PC-9 (cell line): ENCODE measurements around the gene WDR18. TPM values are rescaled to one million over a fixed set of nuclear protein-coding genes. Genes with fewer than 3 reads are reported as not detected.

ENCODE experiments used
- BruUV-seq: library from RNA; stranded (reverse); fragments of 400-500 nt; replicated peaks from 2 replicates; lab custom pipeline; 2021; lab: Mats Ljungman, UMichigan
- CTCF ChIA-PET: fragments of 300-600 bp; sonication (Branson Sonifier 250); formaldehyde crosslinking; loops from one replicate; lab custom pipeline; 2022; ENCODE audit warnings: antibody characterized with exemption; lab: Charles Lee
- POLR2A ChIA-PET: fragments of 300-600 bp; sonication (Branson Sonifier 250); formaldehyde crosslinking; loops from one replicate; lab custom pipeline; 2022; ENCODE audit warnings: antibody characterized with exemption; ENCODE audit not compliant: unreplicated experiment; lab: Charles Lee
- DNase-seq, 2 experiments: peaks; one replicate each; pipeline versions ENCODE4 v3.0.0 to v3.0.0-alpha.2; 2015 to 2022; ENCODE audit warnings: mixed read lengths in 1 of 2
- H2AFZ ChIP-seq: fragments of 200-600 bp; sonication (generic); 2 replicates; pipeline ENCODE4 v1.8.1; 2017; ENCODE audit warnings: antibody characterized with exemption
- H3F3A ChIP-seq: fragments of 200-600 bp; sonication (generic); 2 replicates; pipeline ENCODE4 v1.8.1; 2017; ENCODE audit warnings: antibody characterized with exemption, mild to moderate bottlenecking, low read depth; ENCODE audit not compliant: insufficient read depth
- H3K27ac ChIP-seq: fragments of 200-600 bp; sonication (generic); 2 replicates; pipeline ENCODE4 v1.6.1; 2016; ENCODE audit warnings: mixed run types
- H3K27me3 ChIP-seq: fragments of 200-600 bp; sonication (generic); 2 replicates; pipeline ENCODE4 v1.6.1; 2016; ENCODE audit warnings: low read depth, mixed run types; ENCODE audit not compliant: insufficient read depth
- H3K36me3 ChIP-seq: fragments of 200-600 bp; sonication (generic); 2 replicates; pipeline ENCODE4 v1.6.1; 2016; ENCODE audit warnings: low read depth, mixed run types
- H3K4me1 ChIP-seq: fragments of 200-600 bp; sonication (generic); replicated peaks from 2 replicates; pipeline ENCODE4 v1.6.1; 2016; ENCODE audit warnings: mixed run types; ENCODE audit not compliant: insufficient read depth
- H3K4me2 ChIP-seq: fragments of 200-600 bp; sonication (generic); 2 replicates; pipeline ENCODE4 v1.6.1; 2017; ENCODE audit warnings: mixed run types
- H3K4me3 ChIP-seq: fragments of 200-600 bp; sonication (generic); 2 replicates; pipeline ENCODE4 v1.6.1; 2016; ENCODE audit warnings: mixed run types
- H3K79me2 ChIP-seq: fragments of 200-600 bp; sonication (generic); 2 replicates; pipeline ENCODE4 v1.6.1; 2017; ENCODE audit warnings: low read depth, mixed run types
- H3K9me2 ChIP-seq: fragments of 200-600 bp; sonication (generic); 2 replicates; pipeline ENCODE4 v1.8.1; 2017; ENCODE audit warnings: mild to moderate bottlenecking; ENCODE audit not compliant: insufficient read depth
- H3K9me3 ChIP-seq: fragments of 200-600 bp; sonication (generic); 2 replicates; pipeline ENCODE4 v1.8.1; 2016; ENCODE audit warnings: low read depth; ENCODE audit not compliant: insufficient read depth
- H4K20me1 ChIP-seq: fragments of 200-600 bp; sonication (generic); 2 replicates; pipeline ENCODE4 v1.8.1; 2017; ENCODE audit not compliant: insufficient read depth
- EZH2 ChIP-seq: fragments of 200-600 bp; sonication (generic); IDR thresholded peaks from 2 replicates; pipeline ENCODE4 v1.8.0; 2017; ENCODE audit warnings: antibody characterized with exemption, low read depth
- intact Hi-C: fragments of 100-400 bp; cut with micrococcal nuclease; formaldehyde crosslinking; loops from one replicate; pipeline ENCODE4 v1.10.0; 2022; ENCODE audit not compliant: unreplicated experiment
- total RNA-seq: library from RNA; stranded (reverse); gene quantifications from 2 replicates; pipeline ENCODE4 v1.2.3, GENCODE V29; 2021
- TF ChIP-seq, protein P1 (sequence below): fragments of 200-600 bp; sonication (generic); conservative IDR thresholded peaks from 2 replicates; pipeline ENCODE4 v1.6.1; 2017; ENCODE audit warnings: mixed run types, antibody characterized with exemption, mild to moderate bottlenecking, moderate library complexity

Gene WDR18
- total RNA-seq, 1 experiment from 2014 or later, result 61.5 TPM

DNA sequence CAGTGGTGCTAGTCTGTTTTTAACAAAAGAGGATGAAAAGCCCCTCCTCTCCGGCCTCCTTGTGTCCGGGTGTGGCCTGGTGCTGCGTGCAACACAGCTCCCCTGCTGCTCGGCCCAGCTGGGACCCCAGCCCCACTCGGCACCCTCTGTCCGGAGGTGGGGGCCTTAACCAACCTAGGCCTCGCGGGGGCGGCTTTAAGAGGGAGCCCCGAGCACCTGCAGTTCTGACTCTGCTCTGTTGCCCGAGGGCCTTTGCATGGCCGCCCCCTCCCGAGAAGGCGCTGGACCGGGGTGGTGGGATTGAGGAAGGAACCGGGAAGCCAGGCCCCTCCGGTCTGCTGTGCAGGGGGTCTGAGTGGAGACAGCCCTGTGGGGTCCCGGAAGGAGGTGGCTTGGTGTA is 10.4 kb downstream of the WDR18 start:
- Histone ChIP-seq H3K36me3 (no peaks in the 10 kb centered on the region), H3K4me1 (peaks cover 28% of the 10 kb centered on the region), H3K4me3 (no peak overlapping the region), H3K27me3 (peaks cover 23% of the 10 kb centered on the region), H3K27ac (no peak overlapping the region), H3F3A (peaks cover 59% of the 10 kb centered on the region; the same call in 1 of the 2 replicates), H3K79me2 (no peaks in the 10 kb centered on the region), H3K9me2 (no peaks in the 10 kb centered on the region), H3K4me2 (no peak overlapping the region), H4K20me1 (peaks cover 36% of the 10 kb centered on the region), H2AFZ (no peak overlapping the region), H3K9me3 (no peaks in the 10 kb centered on the region)
- BruUV-seq, result no TSS peak
- POLR2A ChIA-PET, result no interaction called here
- TF ChIP-seq, protein P1, sequence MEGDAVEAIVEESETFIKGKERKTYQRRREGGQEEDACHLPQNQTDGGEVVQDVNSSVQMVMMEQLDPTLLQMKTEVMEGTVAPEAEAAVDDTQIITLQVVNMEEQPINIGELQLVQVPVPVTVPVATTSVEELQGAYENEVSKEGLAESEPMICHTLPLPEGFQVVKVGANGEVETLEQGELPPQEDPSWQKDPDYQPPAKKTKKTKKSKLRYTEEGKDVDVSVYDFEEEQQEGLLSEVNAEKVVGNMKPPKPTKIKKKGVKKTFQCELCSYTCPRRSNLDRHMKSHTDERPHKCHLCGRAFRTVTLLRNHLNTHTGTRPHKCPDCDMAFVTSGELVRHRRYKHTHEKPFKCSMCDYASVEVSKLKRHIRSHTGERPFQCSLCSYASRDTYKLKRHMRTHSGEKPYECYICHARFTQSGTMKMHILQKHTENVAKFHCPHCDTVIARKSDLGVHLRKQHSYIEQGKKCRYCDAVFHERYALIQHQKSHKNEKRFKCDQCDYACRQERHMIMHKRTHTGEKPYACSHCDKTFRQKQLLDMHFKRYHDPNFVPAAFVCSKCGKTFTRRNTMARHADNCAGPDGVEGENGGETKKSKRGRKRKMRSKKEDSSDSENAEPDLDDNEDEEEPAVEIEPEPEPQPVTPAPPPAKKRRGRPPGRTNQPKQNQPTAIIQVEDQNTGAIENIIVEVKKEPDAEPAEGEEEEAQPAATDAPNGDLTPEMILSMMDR, result no peak
- TF ChIP-seq EZH2, result no peak
- intact Hi-C loops, result no loop called here
- DNase-seq, result no peak
- CTCF ChIA-PET, result interaction anchor here (0.6 kb wide), 1 partner anchor 54 kb away, joined by 4 read pairs; no protein-coding TSS in a partner anchor

- H2AFZ ChIP-seq, result no peak overlapping the region
- H4K20me1 ChIP-seq, result peaks cover 36% of the 10 kb centered on the region
- H3K27ac ChIP-seq, result no peak overlapping the region
- TF ChIP-seq, protein P1, result no peak
- TF ChIP-seq EZH2, result no peak
- no peaks in the 10 kb centered on the region for H3K9me2 ChIP-seq
- intact Hi-C loops, result no loop called here
- H3K9me3 ChIP-seq, result no peaks in the 10 kb centered on the region
- H3K36me3 ChIP-seq, result no peaks in the 10 kb centered on the region
- peaks cover 28% of the 10 kb centered on the region for H3K4me1 ChIP-seq
- CTCF ChIA-PET, result interaction anchor here (0.6 kb wide), 1 partner anchor 55 kb away, joined by 4 read pairs; no protein-coding TSS in a partner anchor
- no TSS peak for BruUV-seq
- H3K79me2 ChIP-seq, result no peaks in the 10 kb centered on the region
- peak; percentile 75 to 98 for DNase-seq
- peak overlapping the region; percentile 76 for H3K4me2 ChIP-seq
- POLR2A ChIA-PET, result interaction anchor here (0.6 kb wide), 1 partner anchor 202 kb away, joined by 4 read pairs; no protein-coding TSS in a partner anchor
- no peak overlapping the region for H3K4me3 ChIP-seq
- peaks cover 23% of the 10 kb centered on the region for H3K27me3 ChIP-seq
- peaks cover 59% of the 10 kb centered on the region; the same call in 1 of the 2 replicates for H3F3A ChIP-seq
Measured at GRCh38 chr19:995051-995827, 11.1 kb downstream of the WDR18 start.

DNA sequence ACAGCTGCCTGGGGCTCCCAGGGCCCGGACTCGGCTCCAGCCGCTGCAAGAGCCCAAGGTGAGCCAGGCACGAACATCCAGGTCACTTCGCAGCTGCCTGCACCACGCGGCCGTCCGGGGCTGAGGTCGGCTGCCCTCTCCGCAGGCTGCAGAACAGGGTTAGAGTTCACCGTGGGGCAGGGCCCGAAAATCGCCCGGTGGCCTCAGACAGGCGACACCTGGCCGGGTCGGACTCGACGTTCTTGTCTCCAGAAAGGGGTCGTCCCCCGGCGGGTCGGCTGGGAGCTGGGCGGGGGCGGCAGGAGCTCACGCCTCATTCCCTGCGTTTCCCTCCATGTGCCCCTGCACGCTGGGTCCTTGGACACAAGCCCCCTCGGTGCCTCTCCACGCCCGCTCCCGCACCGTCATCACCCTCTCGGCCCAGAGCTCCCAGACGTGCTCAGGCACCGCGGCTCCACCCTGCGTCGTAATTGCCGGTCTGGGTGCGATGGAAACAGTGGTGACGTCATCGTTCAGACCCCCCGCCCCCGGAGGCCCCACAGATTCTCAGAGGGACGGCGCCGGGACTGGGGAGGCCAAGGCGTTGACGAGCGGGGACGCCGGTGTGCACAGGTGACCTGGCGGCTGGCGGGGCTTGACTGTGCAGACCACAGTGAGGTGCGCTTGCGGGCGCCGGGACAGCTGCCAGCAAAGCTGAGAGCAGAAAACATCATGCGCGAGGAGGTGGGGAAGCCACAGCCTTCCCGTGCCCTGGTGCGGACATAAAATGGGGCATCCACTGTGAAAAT is 12.1 kb downstream of the WDR18 start:
- Histone ChIP-seq H4K20me1 (peaks cover 36% of the 10 kb centered on the region), H3K4me1 (peaks cover 28% of the 10 kb centered on the region), H3K4me2 (peak overlapping the region; percentile 76), H3K27me3 (peaks cover 29% of the 10 kb centered on the region), H3F3A (peaks cover 50% of the 10 kb centered on the region; the same call in 1 of the 2 replicates), H3K36me3 (no peaks in the 10 kb centered on the region), H3K27ac (no peak overlapping the region), H3K9me3 (no peaks in the 10 kb centered on the region), H3K79me2 (no peaks in the 10 kb centered on the region), H2AFZ (no peak overlapping the region), H3K9me2 (no peaks in the 10 kb centered on the region), H3K4me3 (peak overlapping the region; percentile 37; the same call in 1 of the 2 replicates)
- ChIA-PET CTCF (no interaction called here), POLR2A (interaction anchor here (0.6 kb wide), 1 partner anchor 22 kb away, joined by 6 read pairs; no protein-coding TSS in a partner anchor)
- DNase-seq, result peak in 1 of 2 experiments; percentile 45
- TF ChIP-seq, protein P1, result no peak
- no peak for TF ChIP-seq EZH2
- intact Hi-C loops, result no loop called here
- BruUV-seq, result TSS peak; percentile 28
